ELF-1 (cell line): ENCODE results near the gene RUFY3.
A peak's percentile ranks its signal among the peaks of the same experiment; 100 is the strongest.
"Not testable (repeated sequence)": the region's sequence is repeated elsewhere in the genome, so short reads cannot be mapped to it uniquely, and the experiment has no call there.

Source experiments
- DNase-seq: peaks from one replicate; pipeline ENCODE4 v3.0.0-alpha.2; 2016; ENCODE audit warnings: low read depth, low spot score

Gene RUFY3

DNA sequence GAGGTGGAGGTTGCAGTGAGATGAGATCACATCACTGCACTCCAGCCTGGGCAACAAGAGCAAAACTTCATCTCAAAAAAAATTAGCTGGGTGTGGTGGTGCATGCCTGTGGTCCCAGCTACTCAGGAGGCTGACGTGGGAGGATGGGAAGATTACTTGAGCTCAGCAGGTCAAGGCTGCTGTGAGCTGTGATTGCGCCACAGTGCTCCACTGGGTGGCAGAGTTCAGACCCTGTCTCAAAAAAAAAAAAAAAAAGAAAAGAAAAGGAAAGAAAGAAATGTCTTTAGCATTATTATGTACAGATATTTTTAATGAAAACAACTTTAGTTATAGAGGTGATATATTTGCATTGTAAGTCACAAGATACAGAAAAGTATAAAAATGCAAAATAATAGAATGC, 14.2 kb downstream of the RUFY3 start:
- DNase-seq: peak; percentile 24

DNA sequence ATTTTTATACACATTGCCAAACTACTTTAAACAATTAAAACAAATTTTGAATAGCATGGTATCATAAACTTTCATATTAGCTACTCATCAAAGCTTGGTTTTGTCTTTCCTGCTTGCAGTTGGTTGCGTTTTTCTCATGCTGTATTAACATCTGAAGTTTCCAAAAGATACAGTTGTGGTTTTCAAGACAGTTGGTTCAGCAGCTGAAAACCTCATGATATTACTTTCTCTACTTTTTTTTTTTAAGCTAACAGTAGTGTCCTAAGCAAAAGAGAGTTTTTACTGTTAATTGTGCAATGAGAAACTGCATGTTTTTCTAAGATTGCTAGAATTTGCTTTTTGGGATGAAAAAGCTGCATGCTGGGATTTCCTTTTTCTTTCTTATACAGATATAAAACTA, 15.2 kb downstream of the RUFY3 start:
- no peak for DNase-seq

DNA sequence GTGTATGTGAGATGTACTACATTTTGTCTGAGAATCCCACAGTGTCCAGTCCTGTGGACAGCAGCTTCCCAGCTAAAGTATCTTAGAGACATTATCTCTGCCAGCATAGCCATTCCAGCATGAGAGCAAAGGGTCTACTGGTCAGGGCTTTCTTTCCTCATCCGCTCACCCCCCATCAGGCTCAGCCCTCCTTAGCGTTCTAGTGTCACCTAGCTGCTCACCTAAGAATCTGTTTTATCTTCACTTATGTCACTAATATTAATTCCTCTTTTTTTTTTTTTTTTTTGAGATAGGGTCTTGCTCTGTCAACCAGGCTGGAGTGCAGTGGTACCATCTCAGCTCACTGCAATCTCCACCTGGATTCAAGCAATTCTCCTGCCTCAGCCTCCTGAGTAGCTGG, 15.6 kb downstream of the RUFY3 start:
- DNase-seq: no peak

DNA sequence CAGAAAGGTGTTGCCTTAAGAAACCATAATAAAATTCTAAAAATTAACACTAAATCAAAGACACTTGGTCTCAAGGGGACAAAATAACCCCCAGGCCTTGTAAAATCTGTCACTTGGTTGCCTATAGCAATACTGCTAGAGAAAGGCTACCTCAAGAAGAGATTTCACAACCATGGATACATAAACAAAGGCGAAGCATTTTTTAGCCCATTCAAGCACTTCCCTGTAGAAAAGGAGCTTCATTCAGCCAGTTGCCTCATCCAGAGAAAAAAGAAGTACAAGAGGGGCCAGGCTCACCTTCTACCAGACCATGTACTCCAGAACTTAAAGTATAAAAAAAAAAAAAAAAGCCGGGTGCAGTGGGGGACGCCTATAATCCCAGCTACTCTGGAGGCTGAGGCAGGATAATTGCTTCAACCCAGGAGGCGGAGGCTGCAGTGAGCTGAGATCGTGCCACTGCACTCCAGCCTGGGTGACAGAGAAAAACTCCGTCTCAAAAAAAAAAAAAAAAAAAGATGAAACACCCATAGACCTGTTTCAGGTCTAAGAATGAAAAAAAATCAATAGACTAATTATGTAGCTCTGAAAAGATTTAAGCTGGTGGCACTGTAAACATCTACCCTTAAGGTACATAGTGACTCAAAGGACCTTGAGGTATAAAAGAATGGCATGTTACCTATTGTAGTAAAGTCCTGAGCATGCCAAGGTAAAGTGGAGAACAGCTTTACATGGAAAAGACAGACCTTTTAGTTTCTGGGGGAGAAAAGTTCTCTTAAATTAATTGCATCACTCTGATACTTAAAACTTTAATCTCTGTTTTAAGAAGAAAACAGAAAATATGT, 18.0 kb downstream of the RUFY3 start:
- no peak for DNase-seq

DNA sequence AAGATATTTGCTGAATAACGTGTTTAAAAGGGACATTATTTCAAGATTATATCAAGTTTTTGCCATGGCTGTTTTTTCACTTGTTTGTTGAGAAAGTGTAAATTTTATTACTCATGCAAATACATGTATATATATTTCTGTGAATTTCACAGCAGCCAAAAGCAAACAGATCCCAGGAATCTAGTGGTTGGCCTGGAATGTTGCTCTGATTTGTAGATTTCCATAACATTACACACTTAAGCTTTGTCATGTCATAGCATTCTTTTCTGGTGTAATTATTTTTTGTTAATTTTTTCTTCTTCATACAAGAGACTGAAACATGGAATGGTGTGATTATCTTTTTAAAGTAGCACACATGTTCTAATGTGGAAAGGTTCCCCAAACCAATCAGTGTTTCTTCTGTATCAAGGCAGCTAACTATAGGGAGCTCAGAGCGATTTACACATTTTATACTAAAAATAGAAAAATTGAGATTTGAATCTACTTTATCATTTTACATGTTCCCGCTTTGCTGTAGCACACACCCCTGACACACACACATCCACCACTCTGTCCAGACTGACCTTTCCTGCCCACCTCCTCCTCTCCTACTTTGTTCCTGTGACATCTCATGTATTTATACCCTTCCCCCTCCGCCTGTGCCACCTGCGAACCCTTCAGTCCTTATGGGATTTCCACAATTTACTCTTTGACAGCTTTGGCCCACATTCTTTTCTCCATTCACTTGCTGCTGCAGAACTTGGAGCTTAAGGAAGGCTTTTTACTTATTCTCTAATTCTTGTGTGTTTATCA, 20.3 kb downstream of the RUFY3 start:
- DNase-seq: no peak

DNA sequence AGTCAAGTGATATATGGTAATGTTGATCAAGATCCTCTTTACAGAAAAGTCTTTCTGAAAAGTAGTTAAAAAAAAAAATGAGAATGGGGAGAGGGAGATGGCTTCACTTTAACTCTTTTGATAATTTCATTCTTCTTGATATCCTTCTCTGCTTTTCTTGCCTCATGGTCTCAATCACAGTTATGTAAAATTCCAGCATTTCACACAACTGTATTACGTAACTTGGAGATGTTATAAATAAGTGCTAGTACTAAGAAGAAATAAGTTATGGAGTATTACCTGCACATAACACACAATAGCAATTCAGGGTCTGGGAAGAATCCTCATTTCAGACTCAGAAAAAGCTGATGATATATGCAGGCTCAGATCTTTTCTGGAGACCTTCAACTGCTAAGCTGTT, 22.0 kb downstream of the RUFY3 start:
- DNase-seq: no peak

DNA sequence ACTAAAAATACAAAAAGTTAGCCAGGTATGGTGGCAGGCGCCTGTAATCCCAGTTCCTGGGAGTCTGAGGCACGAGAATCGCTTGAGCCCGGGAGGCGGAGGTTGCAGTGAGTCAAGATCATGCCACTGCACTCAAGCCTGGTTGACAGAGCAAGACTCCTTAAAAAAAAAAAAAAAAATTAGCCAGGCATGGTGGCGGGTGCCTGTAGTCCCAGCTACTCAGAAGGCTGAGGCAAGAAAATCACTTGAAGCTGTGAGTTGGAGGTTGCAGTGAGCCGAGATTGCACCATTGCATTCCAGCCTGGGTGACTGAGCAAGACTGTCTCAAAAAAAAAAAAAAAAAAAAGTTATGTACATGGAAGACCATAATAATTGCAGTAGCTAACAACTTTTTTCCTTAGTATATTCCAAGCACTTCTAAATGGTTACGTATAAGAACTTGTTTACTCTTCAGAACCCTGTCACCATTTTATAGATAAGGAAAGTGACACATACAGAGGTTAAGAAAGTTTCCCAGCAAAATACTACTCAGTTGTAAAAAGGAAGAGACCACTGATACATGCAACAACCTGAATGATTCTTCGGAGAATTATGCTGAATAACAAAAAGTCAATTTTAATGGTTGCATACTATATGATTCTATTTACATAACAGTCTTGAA, 24.5 kb downstream of the RUFY3 start:
- no peak for DNase-seq

DNA sequence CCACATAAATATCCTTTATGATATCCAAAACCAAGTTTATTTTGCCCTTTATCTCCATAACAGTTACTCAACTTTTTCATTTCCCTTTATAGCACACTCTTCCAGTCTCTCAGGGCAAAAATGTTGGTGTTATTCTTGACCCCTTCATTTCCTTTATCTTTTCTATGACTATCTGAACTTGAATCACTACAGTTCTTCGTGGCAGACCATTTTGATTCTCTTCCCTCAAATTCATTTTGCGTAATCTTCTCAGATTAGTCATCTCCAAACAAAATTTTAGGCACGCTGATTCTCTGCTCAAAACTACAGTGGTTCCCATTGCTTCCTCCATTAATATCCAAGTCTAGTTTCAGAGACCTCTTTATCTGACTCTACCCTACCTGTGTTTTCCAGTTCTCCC, 26.1 kb downstream of the RUFY3 start:
- DNase-seq: no peak

DNA sequence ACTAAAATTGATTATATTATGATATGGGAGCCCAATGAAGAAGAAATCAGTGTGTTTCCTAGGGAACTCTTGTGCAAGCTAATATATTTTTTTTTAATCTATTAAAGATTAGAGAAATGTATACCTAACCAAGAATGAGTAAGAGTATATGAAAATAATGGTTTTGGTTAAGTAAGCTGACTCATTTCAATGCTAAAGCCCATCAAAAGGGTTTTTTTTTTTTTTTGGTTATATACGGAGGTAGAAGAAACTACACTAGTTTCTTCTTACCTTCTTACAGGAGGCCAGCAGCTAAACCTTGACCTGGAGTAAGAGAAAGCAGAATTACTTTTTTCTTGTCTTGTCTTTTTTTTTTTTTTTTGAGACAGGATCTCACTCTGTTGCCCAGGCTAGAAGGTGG, 27.5 kb downstream of the RUFY3 start:
- DNase-seq: no peak

DNA sequence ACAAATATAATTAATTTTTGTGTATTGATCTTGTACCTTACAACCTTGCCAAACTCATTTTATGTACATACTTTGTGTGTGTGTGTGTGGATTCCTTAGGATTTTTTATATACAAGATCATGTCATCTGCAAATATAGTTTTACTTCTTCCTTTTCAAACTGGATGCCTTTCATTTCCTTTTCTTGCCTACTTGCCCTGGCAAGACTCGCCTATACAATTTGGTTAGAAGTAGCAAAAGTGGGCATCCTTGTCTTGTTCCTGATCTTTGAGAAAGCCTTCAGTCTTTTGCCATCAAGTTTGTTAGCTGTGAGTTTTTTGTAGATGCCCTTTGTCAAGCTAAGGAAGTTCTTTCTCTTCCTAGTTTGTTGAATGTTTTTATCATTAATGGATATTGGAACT, 30.5 kb downstream of the RUFY3 start:
- DNase-seq: no peak

DNA sequence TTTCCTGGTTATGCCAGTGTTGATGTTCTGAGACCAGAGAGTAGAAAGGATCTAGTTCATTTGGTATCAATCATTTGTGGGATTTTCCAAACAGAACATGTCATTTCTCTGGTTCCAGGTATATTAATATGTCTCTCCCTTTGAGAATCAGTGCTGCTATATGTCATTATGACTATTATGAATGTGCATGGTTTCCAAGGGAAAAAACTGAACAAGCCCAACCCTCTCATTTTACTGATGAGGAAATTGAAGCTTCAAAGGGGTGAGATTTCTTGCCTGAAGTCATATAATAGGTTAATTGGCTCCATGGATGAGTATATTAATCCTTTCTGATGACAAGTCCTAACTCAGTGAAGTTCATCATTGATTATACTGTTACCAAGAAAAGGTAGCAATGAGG, 31.9 kb downstream of the RUFY3 start:
- no peak for DNase-seq

DNA sequence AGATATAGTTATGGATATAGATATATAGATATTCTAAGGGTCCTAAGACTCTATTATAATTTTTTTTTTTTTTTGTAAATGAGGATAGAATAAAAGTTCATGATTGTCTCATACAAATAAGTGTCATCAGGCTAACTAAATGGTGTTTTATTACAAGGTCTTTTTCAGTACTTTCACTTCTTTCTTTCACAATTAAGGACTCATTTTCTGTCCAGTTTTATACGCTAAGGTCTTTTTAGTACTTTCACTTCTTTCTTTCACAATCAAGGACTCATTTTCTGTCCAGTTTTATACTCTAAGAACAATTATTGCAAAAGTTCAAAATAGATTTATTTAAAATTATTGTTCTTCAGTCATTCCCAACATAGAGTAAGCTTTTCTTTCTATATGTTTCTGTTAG, 32.7 kb downstream of the RUFY3 start:
- no peak for DNase-seq

DNA sequence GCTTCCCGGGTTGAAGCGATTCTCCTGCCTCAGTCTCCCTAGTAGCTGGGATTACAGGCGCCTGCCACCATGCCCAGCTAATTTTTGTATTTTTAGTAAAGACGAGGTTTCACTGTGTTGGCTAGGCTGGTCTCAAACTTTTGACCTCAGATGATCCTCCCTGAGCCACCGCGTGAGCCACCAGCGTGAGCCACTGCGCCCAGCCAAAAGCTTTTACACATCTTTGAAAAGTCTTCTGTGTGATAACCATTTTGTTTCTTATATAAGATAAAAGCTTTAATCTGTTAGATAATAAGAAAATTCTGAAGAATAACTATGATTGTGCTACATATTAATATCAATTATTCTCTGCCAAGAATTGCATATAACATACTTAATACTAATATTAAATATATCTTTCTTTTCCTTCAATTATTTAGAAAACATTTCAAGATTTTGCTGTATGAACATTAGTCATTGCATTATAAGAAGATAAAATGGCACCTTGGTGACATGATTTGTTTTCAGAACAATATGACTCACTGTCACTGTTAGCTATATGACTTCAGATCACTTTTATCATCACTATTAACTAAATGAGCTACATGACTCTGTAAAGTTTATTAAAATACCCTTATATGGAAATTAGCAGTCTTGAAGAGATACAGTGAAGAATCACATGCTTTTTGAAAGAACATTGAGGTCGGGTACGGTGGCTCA, 33.4 kb downstream of the RUFY3 start:
- DNase-seq: no peak

DNA sequence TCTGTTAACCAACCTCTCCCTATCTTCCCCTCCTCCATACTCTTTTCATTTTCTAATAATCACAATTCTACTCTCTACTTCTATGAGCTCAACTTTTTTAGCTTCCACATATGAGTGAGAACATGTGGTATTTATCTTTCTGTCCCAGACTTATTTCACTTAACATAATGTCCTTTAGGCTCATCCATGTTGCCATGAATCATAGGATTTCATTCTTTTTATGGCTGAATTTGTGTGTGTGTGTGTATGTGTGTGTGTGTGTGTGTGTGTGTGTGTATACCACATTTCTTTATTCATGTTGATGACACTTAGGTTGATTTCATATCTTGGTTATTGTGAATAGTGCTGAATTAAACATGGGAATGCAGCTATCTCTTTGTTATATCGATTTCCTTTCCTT, 37.4 kb downstream of the RUFY3 start:
- DNase-seq: no peak

DNA sequence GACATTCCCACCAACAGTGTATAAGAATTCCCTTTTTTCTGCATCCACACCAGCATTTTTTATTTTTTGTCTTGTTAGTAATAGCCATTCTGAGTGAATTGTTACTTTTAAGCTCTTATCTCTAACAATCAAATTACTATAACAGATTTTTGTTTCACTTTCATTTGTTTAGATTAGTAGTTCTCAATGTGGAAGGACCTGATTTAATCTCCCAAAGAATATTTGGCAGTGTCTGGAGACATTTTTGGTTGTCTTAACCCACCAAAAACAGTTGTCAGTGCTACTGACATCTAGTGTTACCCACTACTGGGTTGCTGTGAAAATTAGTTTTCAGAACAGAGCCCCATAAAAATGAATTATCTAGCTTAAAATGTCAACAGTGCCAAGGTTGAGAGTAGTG, 37.9 kb downstream of the RUFY3 start:
- no peak for DNase-seq

DNA sequence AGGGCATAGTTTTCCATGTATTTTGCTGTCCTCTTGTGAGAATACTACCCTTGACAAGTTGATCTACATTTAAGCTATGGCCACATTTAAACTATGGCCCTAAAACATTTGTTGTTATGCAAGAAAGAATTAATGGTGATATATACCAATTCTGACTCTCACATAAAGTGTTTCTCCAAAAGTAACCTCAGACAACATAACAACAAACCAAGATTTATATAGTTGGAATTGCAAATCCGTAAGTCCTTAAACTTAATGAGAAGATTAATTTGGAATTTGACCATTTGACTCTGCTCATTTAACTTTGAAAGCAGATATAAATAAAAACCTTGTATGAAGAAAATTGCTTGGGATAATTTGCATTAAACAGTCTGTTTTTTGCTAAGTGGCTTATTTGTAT, 38.9 kb downstream of the RUFY3 start:
- DNase-seq: no peak

DNA sequence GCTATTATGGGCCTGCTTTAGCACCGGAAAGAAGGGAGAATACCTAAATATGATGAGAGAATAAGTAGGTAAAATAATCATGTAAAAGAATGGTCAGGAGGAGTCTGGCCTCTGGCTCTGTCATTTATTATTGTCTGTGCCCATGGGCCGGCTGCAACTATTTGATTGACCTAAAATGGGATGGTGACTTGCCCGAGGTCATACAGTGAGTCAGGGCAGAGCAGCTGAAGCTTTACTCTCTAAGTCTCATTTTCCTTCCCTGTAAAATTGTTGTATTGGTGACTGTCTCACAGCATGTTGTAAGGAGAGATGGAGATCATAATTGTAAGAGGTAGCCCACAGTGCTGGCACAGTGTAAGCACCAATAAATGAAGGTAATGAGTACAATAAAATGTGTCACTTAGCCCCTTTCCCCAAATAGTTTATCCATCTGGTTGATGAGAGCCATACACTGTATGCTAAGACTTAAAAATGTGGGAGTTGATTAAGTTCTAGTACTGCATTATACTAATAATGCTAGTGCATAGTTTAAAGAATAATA, 39.6 kb downstream of the RUFY3 start:
- DNase-seq: no peak

DNA sequence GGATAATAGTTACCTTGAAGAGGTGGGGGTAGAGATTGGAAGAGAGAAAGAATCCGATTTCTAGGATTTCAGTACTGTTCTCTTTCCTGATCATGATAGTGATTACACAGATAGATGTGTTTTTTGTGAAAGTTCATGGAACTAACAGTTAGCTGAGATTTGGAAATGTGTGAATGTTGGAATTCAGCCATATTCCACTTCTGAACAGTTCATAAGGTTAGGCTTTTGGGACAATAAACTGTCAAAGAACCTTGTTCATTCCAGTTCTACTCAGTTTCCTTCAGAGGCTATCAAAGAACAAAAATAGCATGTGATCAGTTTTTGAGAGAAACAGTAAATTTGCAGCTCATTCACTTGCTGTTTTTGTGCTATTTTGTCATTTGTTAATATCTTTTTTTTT, 43.6 kb downstream of the RUFY3 start:
- DNase-seq: no peak

DNA sequence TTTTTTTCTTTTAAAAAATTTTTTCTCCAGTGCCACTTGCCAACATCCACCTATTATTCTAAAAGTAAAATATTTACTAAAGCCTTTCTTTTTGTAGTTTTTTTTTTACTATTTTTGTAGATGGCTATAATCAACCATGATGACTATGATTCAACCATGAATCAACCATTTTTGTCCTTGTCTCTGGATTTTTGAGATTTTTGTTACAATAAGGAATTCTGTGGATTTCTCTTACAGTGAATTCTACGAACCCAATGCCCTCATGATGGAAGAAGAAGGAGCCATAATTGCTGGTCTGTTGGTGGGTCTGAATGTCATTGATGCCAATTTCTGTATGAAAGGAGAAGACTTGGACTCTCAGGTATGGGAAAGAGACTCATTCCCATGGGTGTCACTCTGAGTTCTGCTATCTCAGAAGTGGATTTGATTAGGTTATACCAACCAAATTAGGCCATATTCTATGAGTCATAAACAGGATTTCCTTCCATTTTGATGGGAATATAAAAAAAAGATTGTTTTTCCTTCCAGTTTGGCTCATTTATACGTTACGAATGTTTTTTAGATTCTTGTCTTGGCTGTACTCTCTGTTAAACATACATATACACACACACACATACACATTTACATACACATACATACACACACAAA, 46.7 kb downstream of the RUFY3 start:
- no peak for DNase-seq

DNA sequence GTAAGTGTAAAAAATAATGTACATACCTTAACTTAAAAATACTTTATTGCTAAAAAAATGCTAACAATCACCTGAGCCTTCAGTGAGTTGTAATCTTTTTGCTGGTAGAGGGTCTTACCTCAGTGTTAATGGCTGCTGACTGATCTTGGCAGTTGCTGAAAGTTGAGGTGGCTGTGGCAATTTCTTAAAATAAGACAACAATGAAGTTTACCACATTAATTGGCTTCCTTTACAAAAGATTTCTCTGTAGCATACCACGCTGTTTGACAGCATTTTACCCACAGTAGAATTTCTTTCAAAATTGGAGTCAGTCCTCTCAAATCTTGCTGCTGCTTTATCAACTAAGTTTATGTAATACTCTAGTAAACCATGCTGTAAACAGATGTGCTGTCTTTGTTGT, 47.6 kb downstream of the RUFY3 start:
- not testable (repeated sequence) for DNase-seq

DNA sequence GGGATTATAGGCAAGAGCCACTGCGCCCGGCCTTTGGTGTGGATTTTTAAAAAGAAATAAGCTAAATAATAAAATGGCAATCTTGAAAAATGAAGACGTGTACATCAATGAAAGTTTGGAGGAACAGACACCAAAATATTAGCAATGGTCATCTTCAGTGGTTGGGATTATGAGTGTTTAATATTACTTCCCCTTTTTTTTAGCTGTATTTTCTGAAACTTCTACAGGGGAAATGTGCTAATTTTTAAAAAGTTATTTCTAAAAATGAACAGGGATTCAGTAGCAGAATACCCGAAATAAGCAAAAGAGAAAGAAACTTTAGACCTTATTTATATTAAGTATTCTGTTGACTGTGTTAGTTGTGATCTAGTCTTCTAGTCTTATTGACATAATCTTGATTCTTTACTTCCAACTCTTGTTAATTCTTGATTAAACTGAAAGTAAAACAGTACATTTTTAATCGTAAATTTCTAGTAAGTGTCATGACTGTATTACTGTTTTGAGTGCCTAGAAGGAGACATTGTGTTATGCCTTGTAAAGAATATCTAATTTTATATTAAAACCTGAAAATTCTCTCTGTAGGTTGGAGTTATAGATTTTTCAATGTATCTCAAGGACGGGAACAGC, 51.3 kb downstream of the RUFY3 start:
- no peak for DNase-seq
